WTC11 (cell line): Measurements from ENCODE around the gene DNM1. TPM values are rescaled to one million over a fixed set of nuclear protein-coding genes. Genes with fewer than 3 reads are reported as not detected.

Experiments used
- ATAC-seq: fragments of 200-7000 bp; cut with Tn5 transposase; 2 replicates; pipeline ENCODE4 v1.10.0; 2021; ENCODE audit warnings: mild to moderate bottlenecking, moderate library complexity
- CTCF ChIA-PET: fragments of 300-600 bp; sonication (Branson Sonifier 250); formaldehyde crosslinking; loops from one replicate; lab custom pipeline; 2021; ENCODE audit warnings: antibody characterized with exemption; lab: Charles Lee
- POLR2A ChIA-PET: fragments of 350-600 bp; sonication (Branson Sonifier 250); formaldehyde crosslinking; loops from one replicate; lab custom pipeline; 2021; ENCODE audit warnings: antibody characterized with exemption; lab: Charles Lee
- DNase-seq: peaks from one replicate; pipeline ENCODE4 v3.0.0; 2021; ENCODE audit warnings: low spot score
- H3K27ac Mint-ChIP-seq: 2 replicates; pipeline ENCODE4 v1.8.0; 2021; ENCODE audit warnings: mixed read lengths
- H3K27me3 Mint-ChIP-seq: 2 replicates; pipeline ENCODE4 v1.8.0; 2021; ENCODE audit warnings: low read depth, mild to moderate bottlenecking, moderate library complexity, mixed read lengths
- H3K36me3 Mint-ChIP-seq: 2 replicates; pipeline ENCODE4 v1.8.0; 2021; ENCODE audit warnings: mixed read lengths
- H3K4me1 Mint-ChIP-seq: 2 replicates; pipeline ENCODE4 v1.8.0; 2022; ENCODE audit warnings: mixed read lengths
- H3K4me3 Mint-ChIP-seq: 2 replicates; pipeline ENCODE4 v1.8.0; 2021; ENCODE audit warnings: mild to moderate bottlenecking, moderate library complexity, mixed read lengths
- H3K9me3 Mint-ChIP-seq: 2 replicates; pipeline ENCODE4 v1.8.0; 2021; ENCODE audit warnings: mixed read lengths
- ELF4 ChIP-seq: sonication (generic); formaldehyde crosslinking; IDR thresholded peaks from 2 replicates; pipeline ENCODE4 v1.8.1; 2022; ENCODE audit warnings: low read depth, mild to moderate bottlenecking, moderate library complexity, missing genetic modification reagents
- FOXP1 ChIP-seq: sonication (generic); formaldehyde crosslinking; IDR thresholded peaks from 2 replicates; pipeline ENCODE4 v1.8.0; 2022; ENCODE audit warnings: missing genetic modification reagents, mild to moderate bottlenecking, moderate library complexity, borderline replicate concordance
- GRHL2 ChIP-seq: fragments of 250-450 bp; sonication (Bioruptor Pico); IDR thresholded peaks from 2 replicates; pipeline ENCODE4 v1.8.0; 2022; ENCODE audit warnings: mild to moderate bottlenecking, moderate library complexity; ENCODE audit not compliant: insufficient replicate concordance, severe bottlenecking
- NR1H2 ChIP-seq: sonication (generic); formaldehyde crosslinking; IDR thresholded peaks from 2 replicates; pipeline ENCODE4 v1.9.0; 2021; ENCODE audit warnings: mild to moderate bottlenecking, moderate library complexity, missing genetic modification reagents
- NR2C2 ChIP-seq: sonication (generic); formaldehyde crosslinking; IDR thresholded peaks from 2 replicates; pipeline ENCODE4 v1.8.0; 2022; ENCODE audit warnings: mild to moderate bottlenecking, missing genetic modification reagents
- NR3C1 ChIP-seq: sonication (generic); formaldehyde crosslinking; conservative IDR thresholded peaks from 2 replicates; pipeline ENCODE4 v1.8.1; 2023; ENCODE audit warnings: low read depth, mild to moderate bottlenecking, missing genetic modification reagents
- RORB ChIP-seq: fragments of 250-450 bp; sonication (Bioruptor Pico); IDR thresholded peaks from 2 replicates; pipeline ENCODE4 v1.9.0; 2021; ENCODE audit warnings: mild to moderate bottlenecking
- ZNF263 ChIP-seq: sonication (generic); formaldehyde crosslinking; IDR thresholded peaks from 2 replicates; pipeline ENCODE4 v1.8.1; 2022; ENCODE audit warnings: low read depth, mild to moderate bottlenecking, moderate library complexity, missing genetic modification reagents
- ZNF317 ChIP-seq: sonication (generic); formaldehyde crosslinking; IDR thresholded peaks from 2 replicates; pipeline ENCODE4 v1.8.1; 2023; ENCODE audit warnings: low read depth, mild to moderate bottlenecking, moderate library complexity, missing genetic modification reagents, borderline replicate concordance
- ZNF416 ChIP-seq: fragments of 250-450 bp; sonication (Bioruptor Pico); IDR thresholded peaks from 2 replicates; pipeline ENCODE4 v1.9.0; 2021; ENCODE audit warnings: mild to moderate bottlenecking, inconsistent platforms
- total RNA-seq: library from RNA; stranded (reverse); gene quantifications from 3 replicates; pipeline ENCODE4 v1.2.3, GENCODE V29; 2021
- TF ChIP-seq, protein P1 (sequence below): sonication (generic); formaldehyde crosslinking; IDR thresholded peaks from 2 replicates; pipeline ENCODE4 v1.8.1; 2023; ENCODE audit warnings: mild to moderate bottlenecking, missing genetic modification reagents, moderate library complexity
- TF ChIP-seq, protein P2 (sequence below): fragments of 200-600 bp; IDR thresholded peaks from 2 replicates; pipeline ENCODE4 v1.8.0; 2022; ENCODE audit warnings: antibody characterized with exemption
- TF ChIP-seq, protein P3 (sequence below): sonication (generic); formaldehyde crosslinking; IDR thresholded peaks from 2 replicates; pipeline ENCODE4 v1.8.0; 2022; ENCODE audit warnings: mild to moderate bottlenecking, missing genetic modification reagents
- TF ChIP-seq, protein P4 (sequence below): sonication (generic); formaldehyde crosslinking; IDR thresholded peaks from 2 replicates; pipeline ENCODE4 v1.8.1; 2022; ENCODE audit warnings: low read depth, missing genetic modification reagents, borderline replicate concordance
- TF ChIP-seq, protein P5 (sequence below): sonication (generic); formaldehyde crosslinking; IDR thresholded peaks from 2 replicates; pipeline ENCODE4 v1.8.0; 2022; ENCODE audit warnings: mild to moderate bottlenecking, missing genetic modification reagents
- TF ChIP-seq, protein P6 (sequence below): fragments of 250-450 bp; sonication (Bioruptor Pico); IDR thresholded peaks from 2 replicates; pipeline ENCODE4 v1.8.0; 2021; ENCODE audit warnings: mild to moderate bottlenecking
- TF ChIP-seq, protein P7 (sequence below): sonication (generic); formaldehyde crosslinking; IDR thresholded peaks from 2 replicates; pipeline ENCODE4 v1.8.1; 2022; ENCODE audit warnings: low read depth, mild to moderate bottlenecking, moderate library complexity, missing genetic modification reagents, borderline replicate concordance
- TF ChIP-seq, protein P8 (sequence below): sonication (generic); formaldehyde crosslinking; IDR thresholded peaks from 2 replicates; pipeline ENCODE4 v1.8.1; 2022; ENCODE audit warnings: mild to moderate bottlenecking, missing genetic modification reagents, moderate library complexity, borderline replicate concordance
- TF ChIP-seq, protein P9 (sequence below): fragments of 250-450 bp; sonication (Bioruptor Pico); IDR thresholded peaks from 2 replicates; pipeline ENCODE4 v1.9.0; 2021; ENCODE audit warnings: mild to moderate bottlenecking

The DNM1 gene
- total RNA-seq, 1 experiment from 2014 or later = 79.0 TPM

DNA sequence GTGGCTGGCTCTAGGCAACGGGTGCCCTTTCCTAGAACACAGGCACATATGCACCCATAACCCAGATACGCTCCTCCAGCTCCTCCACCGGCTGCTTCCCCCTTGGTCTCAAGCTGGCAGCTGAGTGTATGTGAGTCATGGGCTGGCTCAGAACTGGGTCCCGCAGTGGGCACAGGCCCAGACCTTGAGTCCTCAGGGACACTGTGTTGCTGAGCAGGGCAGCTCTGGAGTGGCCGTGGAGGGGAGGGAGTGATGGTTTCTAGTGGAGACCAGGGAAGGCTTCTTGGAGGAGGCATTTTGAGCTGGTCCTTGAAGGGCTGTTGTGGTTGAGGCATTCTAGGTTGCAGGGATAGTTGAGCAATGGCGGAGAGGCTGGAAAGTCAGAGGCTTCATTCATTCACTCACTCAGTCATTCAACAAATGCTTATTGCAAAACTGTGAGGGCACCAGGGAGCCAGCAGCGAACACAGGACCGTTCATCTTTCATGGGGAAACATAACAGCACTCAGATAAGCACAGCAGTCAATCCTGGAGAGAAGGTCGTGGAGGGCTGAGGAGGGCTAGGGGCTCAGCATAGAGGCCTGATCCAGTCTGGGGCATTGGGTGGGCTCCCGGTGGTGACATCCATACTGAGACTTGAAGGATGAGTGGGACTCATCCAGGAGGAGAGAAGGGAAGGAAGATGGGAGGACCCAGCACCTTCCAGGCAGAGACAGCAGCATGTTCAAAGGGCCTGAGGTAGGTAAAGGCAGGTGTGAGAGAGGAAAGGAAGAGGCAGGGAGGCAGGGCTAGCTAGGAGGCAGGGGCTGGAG is 40.8 kb upstream of the DNM1 start (continued):
- TF ChIP-seq, protein P1, sequence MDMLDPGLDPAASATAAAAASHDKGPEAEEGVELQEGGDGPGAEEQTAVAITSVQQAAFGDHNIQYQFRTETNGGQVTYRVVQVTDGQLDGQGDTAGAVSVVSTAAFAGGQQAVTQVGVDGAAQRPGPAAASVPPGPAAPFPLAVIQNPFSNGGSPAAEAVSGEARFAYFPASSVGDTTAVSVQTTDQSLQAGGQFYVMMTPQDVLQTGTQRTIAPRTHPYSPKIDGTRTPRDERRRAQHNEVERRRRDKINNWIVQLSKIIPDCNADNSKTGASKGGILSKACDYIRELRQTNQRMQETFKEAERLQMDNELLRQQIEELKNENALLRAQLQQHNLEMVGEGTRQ = no peak
- TF ChIP-seq, protein P2, sequence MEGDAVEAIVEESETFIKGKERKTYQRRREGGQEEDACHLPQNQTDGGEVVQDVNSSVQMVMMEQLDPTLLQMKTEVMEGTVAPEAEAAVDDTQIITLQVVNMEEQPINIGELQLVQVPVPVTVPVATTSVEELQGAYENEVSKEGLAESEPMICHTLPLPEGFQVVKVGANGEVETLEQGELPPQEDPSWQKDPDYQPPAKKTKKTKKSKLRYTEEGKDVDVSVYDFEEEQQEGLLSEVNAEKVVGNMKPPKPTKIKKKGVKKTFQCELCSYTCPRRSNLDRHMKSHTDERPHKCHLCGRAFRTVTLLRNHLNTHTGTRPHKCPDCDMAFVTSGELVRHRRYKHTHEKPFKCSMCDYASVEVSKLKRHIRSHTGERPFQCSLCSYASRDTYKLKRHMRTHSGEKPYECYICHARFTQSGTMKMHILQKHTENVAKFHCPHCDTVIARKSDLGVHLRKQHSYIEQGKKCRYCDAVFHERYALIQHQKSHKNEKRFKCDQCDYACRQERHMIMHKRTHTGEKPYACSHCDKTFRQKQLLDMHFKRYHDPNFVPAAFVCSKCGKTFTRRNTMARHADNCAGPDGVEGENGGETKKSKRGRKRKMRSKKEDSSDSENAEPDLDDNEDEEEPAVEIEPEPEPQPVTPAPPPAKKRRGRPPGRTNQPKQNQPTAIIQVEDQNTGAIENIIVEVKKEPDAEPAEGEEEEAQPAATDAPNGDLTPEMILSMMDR = no peak
- TF ChIP-seq, protein P3, sequence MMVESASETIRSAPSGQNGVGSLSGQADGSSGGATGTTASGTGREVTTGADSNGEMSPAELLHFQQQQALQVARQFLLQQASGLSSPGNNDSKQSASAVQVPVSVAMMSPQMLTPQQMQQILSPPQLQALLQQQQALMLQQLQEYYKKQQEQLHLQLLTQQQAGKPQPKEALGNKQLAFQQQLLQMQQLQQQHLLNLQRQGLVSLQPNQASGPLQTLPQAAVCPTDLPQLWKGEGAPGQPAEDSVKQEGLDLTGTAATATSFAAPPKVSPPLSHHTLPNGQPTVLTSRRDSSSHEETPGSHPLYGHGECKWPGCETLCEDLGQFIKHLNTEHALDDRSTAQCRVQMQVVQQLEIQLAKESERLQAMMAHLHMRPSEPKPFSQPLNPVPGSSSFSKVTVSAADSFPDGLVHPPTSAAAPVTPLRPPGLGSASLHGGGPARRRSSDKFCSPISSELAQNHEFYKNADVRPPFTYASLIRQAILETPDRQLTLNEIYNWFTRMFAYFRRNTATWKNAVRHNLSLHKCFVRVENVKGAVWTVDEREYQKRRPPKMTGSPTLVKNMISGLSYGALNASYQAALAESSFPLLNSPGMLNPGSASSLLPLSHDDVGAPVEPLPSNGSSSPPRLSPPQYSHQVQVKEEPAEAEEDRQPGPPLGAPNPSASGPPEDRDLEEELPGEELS (CRISPR knock-in tag) = no peak
- TF ChIP-seq ZNF416 (CRISPR knock-in tag) (no peak), ELF4 (CRISPR knock-in tag) (no peak), ZNF317 (no peak), RORB (CRISPR knock-in tag) (no peak)

DNA sequence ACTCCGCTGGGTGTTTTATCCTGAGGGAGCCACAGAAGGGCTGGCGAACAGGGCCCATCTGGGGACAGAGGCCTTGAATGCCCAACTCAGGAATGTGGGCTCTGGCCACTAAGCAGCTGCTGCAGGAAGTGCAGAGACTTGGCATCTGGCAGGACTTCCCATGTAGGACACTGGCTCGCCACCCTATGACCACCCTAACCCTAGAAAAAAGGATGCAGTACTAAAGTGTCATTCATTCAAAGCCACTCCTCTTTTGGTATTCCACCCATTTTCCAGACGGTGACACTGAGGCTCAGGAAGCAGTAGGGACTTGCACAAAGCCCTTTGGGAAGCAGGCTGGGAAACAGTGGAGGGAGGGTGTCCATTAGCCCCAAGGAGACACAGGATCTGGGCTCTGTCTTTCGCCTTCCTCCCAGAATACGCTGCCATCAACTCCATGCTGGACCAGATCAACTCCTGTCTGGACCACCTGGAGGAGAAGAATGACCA is 40.1 kb upstream of the DNM1 start:
- no peak overlapping the region for H3K4me3 Mint-ChIP-seq
- CTCF ChIA-PET = interaction anchor here (2.1 kb wide), 1 partner anchor 38 kb away, joined by 7 read pairs; no protein-coding TSS in a partner anchor

DNA sequence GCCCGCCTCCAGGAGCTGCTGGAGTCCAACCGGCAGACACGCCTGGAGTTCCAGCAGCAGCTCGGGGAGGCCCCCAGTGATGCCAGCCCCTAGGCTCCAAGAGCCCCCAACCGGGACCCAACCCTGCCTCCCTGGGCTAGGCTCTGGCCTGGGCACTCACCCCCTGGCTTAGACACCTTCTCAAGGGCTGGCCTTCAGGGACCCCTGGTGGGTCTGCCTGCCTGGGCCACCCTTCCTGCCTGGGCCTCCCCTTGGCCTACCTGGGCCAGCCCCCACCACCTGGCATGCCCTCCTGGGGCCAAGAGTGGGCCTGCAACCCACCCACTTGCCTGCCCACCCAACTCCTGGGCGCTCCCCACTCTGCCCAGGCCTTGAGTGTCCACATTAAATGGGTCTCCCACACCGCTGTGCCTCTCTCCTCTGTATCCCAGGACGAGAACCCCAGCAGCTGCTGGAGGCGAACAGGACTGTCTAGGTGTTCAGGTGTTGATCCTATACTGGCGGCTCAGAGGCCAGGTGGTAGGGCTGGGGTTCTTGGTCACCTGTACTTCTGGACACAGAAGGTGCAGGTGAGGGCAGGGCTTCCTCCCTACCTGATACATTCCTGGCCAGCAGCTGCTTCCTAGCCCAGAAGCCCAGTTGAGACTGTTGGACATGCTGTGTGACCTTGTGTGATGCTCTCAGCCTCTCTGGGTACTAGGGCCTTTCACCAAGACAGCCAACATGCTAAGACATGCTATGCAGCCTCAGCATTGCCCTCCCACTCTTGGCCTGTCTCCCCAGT is 39.5 kb upstream of the DNM1 start:
- H3K27ac Mint-ChIP-seq = no peak overlapping the region
- TF ChIP-seq GRHL2 (CRISPR knock-in tag) (no peak), ZNF263 (CRISPR knock-in tag) (no peak), NR1H2 (CRISPR knock-in tag) (no peak), NR3C1 (no peak)
- TF ChIP-seq, protein P4, sequence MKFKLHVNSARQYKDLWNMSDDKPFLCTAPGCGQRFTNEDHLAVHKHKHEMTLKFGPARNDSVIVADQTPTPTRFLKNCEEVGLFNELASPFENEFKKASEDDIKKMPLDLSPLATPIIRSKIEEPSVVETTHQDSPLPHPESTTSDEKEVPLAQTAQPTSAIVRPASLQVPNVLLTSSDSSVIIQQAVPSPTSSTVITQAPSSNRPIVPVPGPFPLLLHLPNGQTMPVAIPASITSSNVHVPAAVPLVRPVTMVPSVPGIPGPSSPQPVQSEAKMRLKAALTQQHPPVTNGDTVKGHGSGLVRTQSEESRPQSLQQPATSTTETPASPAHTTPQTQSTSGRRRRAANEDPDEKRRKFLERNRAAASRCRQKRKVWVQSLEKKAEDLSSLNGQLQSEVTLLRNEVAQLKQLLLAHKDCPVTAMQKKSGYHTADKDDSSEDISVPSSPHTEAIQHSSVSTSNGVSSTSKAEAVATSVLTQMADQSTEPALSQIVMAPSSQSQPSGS (CRISPR knock-in tag) = no peak
- TF ChIP-seq, protein P5, sequence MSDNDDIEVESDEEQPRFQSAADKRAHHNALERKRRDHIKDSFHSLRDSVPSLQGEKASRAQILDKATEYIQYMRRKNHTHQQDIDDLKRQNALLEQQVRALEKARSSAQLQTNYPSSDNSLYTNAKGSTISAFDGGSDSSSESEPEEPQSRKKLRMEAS = no peak
- TF ChIP-seq, protein P6, sequence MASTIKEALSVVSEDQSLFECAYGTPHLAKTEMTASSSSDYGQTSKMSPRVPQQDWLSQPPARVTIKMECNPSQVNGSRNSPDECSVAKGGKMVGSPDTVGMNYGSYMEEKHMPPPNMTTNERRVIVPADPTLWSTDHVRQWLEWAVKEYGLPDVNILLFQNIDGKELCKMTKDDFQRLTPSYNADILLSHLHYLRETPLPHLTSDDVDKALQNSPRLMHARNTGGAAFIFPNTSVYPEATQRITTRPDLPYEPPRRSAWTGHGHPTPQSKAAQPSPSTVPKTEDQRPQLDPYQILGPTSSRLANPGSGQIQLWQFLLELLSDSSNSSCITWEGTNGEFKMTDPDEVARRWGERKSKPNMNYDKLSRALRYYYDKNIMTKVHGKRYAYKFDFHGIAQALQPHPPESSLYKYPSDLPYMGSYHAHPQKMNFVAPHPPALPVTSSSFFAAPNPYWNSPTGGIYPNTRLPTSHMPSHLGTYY (CRISPR knock-in tag) = no peak

More for the DNA sequence above, 40.1 kb upstream of the DNM1 start:
- no peak for ATAC-seq
- Mint-ChIP-seq H3K4me1 (peaks cover 5% of the 10 kb centered on the region), H3K27ac (no peak overlapping the region), H3K9me3 (no peaks in the 10 kb centered on the region), H3K36me3 (peaks cover 21% of the 10 kb centered on the region), H3K27me3 (no peaks in the 10 kb centered on the region)
- TF ChIP-seq, protein P7, sequence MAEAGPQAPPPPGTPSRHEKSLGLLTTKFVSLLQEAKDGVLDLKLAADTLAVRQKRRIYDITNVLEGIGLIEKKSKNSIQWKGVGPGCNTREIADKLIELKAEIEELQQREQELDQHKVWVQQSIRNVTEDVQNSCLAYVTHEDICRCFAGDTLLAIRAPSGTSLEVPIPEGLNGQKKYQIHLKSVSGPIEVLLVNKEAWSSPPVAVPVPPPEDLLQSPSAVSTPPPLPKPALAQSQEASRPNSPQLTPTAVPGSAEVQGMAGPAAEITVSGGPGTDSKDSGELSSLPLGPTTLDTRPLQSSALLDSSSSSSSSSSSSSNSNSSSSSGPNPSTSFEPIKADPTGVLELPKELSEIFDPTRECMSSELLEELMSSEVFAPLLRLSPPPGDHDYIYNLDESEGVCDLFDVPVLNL (CRISPR knock-in tag) = no peak
- TF ChIP-seq, protein P8, sequence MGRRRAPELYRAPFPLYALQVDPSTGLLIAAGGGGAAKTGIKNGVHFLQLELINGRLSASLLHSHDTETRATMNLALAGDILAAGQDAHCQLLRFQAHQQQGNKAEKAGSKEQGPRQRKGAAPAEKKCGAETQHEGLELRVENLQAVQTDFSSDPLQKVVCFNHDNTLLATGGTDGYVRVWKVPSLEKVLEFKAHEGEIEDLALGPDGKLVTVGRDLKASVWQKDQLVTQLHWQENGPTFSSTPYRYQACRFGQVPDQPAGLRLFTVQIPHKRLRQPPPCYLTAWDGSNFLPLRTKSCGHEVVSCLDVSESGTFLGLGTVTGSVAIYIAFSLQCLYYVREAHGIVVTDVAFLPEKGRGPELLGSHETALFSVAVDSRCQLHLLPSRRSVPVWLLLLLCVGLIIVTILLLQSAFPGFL = no peak
- TF ChIP-seq FOXP1 (CRISPR knock-in tag) (no peak), NR2C2 (CRISPR knock-in tag) (no peak)
- TF ChIP-seq, protein P9, sequence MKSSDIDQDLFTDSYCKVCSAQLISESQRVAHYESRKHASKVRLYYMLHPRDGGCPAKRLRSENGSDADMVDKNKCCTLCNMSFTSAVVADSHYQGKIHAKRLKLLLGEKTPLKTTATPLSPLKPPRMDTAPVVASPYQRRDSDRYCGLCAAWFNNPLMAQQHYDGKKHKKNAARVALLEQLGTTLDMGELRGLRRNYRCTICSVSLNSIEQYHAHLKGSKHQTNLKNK (CRISPR knock-in tag) = no peak
- POLR2A ChIA-PET = no interaction called here
- DNase-seq = no peak

More for the DNA sequence above, 39.5 kb upstream of the DNM1 start:
- Mint-ChIP-seq H3K27me3 (no peaks in the 10 kb centered on the region), H3K9me3 (no peaks in the 10 kb centered on the region), H3K4me3 (no peak overlapping the region), H3K36me3 (peaks cover 24% of the 10 kb centered on the region), H3K4me1 (peaks cover 5% of the 10 kb centered on the region)
- DNase-seq = no peak
- ATAC-seq = no peak
- CTCF ChIA-PET = interaction anchor here (2.1 kb wide), 1 partner anchor 39 kb away, joined by 7 read pairs; no protein-coding TSS in a partner anchor
- POLR2A ChIA-PET = no interaction called here
